T-helper 2 cell (primary cell): Measurements from ENCODE around the gene ACTMAP.
A peak's percentile ranks its signal among the peaks of the same experiment; 100 is the strongest.
"Not testable (repeated sequence)": the region's sequence is repeated elsewhere in the genome, so short reads cannot be mapped to it uniquely, and the experiment has no call there.

ENCODE experiments used
- DNase-seq, 5 experiments: peaks; one replicate each; pipeline versions ENCODE4 v3.0.0 to v3.0.0-alpha.2; 2012 to 2022

The ACTMAP gene

GRCh38 chr19:40776364-40776763 lies 26.1 kb upstream of the ACTMAP start:
- no peak for DNase-seq

DNA sequence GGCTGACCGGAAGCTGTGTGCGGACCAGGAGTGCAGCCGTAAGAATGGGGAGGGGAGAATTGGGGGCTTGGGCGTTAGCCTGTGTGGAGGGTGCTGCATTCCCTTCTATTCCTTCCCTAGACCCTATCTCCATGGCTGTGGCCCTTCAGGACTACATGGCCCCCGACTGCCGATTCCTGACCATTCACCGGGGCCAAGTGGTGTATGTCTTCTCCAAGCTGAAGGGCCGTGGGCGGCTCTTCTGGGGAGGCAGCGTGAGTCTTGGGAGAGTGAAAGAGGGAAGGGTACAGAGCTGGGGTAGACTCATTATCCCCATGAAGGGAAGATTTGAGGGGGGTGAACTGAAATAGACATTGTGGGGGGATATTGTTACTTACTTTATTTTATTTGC lies 25.4 kb upstream of the ACTMAP start:
- DNase-seq, result no peak

GRCh38 chr19:40774916-40775631 lies 24.8 kb upstream of the ACTMAP start, which contains the start of gene MIA:
Gene MIA, plus strand, starts transcription at chr19:40775521. Its CDS starts 22 bp downstream, at chr19:40775543.
- DNase-seq, result no peak

DNA sequence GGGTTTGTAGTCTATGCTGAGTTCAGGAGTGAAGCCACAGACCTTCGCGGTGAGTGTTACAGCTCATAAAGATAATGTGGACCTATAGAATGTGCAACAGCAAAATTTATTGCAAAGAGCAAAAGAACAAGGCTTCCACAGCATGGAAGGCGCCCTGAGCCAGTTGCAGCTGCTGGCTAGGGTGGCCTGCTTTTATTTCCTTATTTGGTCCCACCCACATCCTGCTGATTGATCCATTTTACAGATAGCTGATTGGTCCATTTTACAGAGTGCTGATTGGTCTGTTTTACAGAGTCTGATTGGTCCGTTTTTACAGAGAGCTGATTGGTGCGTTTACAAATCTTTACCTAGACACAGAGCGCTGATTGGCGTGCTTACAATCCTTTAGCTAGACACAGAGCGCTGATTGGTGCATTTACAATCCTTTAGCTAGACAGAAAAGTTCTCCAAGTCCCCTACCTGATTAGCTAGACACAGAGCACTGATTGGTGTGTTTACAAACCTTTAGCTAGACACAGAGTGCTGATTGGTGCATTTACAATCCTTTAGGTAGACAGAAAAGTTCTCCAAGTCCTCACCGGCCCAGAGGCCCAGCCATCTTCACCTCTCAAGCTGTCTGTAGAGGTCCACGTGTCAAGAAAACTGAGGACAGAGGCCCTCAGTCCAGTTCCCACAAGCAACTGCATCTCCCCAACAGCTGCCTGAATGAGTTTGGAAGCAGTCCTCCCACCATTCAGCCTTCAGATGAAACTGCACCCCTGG lies 21.0 kb upstream of the ACTMAP start:
- peak in 1 of 5 experiments; percentile 59 for DNase-seq

DNA sequence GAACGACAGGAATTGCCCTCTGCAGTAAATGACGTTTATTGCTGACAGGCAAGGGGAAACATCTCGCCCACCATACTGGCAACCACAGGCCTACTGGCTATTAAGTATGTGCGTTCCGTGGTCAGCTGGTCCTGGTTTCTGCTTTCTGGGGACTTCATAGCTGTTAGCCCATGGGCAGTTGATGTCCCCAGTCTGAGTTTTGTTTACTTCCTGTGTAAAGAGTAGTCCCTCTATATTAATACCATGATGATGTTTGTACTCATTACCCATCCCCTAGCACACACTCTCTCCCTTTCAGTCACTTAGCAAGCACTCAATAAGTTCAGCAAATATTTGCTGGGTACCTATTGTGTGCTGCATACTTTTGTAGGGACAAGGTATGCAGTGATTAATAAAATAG lies 18.6 kb upstream of the ACTMAP start:
- no peak for DNase-seq

- not testable (repeated sequence) for DNase-seq
These were observed 16.1 kb upstream of the ACTMAP start for GRCh38 chr19:40766385-40766784.

DNA sequence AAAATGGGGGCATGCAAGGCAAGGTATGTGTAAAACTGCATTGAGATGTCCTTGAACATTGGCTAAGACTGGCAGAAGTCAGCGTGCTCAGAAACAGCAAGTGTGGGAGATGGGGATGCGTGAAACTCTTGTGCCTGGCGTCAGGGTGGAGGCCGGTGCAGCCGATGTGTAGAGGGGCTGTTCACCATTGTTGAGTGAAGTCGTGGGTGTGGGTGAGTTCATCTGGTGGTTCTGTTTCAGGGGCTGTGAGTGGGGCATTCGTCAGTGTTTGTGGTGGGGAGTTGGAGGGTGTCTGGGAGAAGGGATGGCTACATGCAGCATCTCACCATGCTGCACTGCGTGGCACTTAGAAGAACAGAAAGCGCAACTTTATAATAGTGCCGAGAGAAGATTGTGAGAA lies 13.7 kb upstream of the ACTMAP start:
- DNase-seq, result no peak

DNA sequence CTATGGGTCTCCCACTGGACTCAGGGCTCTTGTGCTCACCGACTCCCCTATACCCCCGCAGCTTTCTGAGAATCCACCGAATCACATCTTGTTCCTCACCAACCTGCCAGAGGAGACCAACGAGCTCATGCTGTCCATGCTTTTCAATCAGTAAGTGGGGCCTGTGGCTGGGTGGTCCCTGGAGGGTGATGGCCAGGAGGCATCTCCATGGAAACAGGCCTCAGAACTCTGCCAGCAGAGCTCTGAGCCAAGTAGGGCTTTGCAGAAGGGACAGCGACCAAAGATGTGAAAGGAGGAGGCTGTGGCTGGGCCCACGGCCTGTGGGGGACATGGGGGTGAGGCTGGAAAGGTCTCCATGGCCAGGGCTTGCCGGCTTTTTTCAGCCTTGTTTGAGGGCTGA lies 13.2 kb upstream of the ACTMAP start:
- no peak for DNase-seq

DNA sequence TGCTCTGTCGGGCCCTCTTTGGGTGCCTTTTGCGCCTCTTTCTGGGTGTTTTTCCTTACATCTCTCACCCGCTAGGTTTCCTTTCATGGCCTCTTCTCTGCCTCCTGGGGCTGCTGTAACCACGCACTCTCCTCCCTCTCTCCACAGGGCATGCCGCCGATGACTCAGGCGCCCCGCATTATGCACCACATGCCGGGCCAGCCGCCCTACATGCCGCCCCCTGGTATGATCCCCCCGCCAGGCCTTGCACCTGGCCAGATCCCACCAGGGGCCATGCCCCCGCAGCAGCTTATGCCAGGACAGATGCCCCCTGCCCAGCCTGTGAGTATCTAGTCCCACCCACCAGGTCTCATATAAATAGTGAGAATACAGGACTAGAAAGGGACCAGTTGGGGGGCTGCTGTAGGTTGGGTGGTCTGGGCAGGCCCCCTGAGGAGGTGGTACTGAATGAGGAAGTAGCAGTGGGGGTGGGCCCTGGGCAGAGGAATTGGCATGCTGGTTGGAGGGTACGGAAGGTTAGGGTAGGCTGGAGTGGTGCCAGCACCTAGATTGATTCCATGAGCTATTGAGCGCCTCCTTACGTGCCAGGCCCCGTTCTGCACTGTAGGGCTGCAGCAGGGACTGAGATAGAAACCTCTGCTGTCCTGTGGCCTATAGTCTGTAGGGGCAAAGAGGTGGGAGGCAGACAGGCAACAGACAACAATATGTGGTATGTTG lies 12.6 kb upstream of the ACTMAP start:
- DNase-seq, result no peak

GRCh38 chr19:40759352-40759751 lies 9.1 kb upstream of the ACTMAP start:
- DNase-seq, result no peak

- DNase-seq, result no peak
These were observed 8.2 kb upstream of the ACTMAP start for GRCh38 chr19:40758491-40758890.

GRCh38 chr19:40756502-40757110 lies 6.3 kb upstream of the ACTMAP start:
- DNase-seq, result peak in 3 of 5 experiments; percentile 25 to 75 (median 33)

GRCh38 chr19:40755791-40756190 lies 5.5 kb upstream of the ACTMAP start:
- peak in 1 of 5 experiments; percentile 23 for DNase-seq

- DNase-seq, result no peak
These were observed 5.0 kb upstream of the ACTMAP start for GRCh38 chr19:40755248-40755624.

DNA sequence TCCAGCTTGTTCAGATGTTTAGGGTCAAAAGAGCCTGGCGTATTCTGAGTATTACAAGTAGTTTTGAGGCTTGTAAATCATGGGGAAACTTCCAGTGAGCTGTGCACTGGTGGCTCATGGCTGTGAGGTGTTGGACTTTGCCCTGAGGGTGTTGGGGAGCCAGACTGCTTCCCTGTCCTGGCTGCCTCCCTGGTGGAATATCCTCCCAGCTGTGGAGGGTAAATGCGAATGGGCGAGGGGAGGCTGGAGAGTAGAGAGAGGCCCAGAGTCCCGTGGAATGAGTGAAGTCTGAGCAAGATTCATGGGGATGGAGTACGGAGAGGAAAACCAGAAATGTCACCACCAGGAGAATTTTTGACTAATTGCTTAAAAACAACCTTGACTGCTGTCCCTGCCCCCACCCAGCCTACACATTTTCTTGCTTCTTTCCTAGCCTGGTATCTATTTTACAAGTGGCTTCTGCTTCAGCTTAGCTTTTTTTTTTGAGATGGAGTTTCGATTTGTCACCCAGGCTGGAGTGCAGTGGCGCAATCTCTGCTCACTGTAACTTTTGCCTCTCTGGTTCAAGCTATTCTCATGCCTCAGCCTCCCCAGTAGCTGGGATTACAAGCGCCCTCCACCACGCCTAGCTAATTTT lies 4.5 kb upstream of the ACTMAP start:
- peak in 2 of 5 experiments; percentile 61 to 75 for DNase-seq

- DNase-seq, result peak in 1 of 5 experiments; percentile 66
These were observed 2.0 kb upstream of the ACTMAP start for GRCh38 chr19:40752257-40752781.

DNA sequence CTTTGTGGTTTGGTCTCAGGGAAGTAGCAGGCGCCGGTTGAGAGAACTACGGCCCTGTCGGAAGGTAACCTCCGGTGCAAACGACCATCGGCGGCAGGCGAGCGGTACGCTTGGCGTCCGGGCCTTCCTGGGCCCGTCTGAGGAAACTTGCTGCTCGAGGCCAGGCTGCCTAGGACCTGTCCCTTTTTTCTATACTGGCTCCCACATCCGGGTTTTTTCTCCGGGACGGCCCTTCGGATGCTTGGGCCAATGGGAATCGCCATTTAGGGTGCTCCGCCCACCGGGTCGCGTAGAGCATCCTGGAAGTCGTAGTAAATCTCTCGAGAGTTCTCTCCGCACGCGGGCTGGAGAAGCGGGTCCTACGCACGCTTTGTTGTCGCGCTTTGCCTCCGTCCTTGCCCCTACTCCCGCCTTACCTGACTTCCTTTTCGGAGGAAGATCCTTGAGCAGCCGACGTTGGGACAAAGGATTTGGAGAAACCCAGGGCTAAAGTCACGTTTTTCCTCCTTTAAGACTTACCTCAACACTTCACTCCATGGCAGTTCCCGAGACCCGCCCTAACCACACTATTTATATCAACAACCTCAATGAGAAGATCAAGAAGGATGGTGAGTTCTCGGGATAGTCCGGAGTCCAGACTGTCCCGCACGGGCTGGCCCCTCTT lies 729 bp upstream of the ACTMAP start, which contains the start of gene SNRPA:
Gene SNRPA (plus strand): TSS at position 330 of the 664 bp plus-strand sequence. CDS start 206 bp downstream, at position 536.
- peak; percentile 85 to 98 (median 96) for DNase-seq

- DNase-seq, result no peak
These were observed 2.7 kb downstream of the ACTMAP start for GRCh38 chr19:40747536-40747935.

DNA sequence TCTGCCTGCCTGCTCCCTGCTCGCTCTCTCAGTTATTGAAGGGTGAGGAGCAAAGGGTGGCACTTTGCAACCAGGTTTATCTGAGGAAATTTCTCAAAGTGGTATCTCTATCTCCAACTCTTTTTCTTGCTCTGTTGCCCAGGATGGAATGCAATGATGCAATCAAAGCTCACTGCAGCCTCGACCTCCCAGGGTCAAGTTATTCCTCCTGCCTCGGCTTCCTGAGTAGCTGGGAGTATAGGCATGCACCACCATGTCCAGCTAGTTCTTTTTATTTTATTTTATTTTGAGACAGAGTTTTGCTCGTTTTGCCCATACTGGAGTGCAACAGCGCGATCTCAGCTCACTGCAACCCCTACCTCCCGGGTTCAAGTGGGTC lies 4.9 kb downstream of the ACTMAP start:
- no peak for DNase-seq

- peak in 1 of 5 experiments; percentile 34 for DNase-seq
These were observed 5.5 kb downstream of the ACTMAP start for GRCh38 chr19:40744554-40745401.

GRCh38 chr19:40743926-40744325 lies 6.4 kb downstream of the ACTMAP start:
- no peak for DNase-seq
